ENCODE results near the gene DNAI1.
A peak's percentile ranks its signal among the peaks of the same experiment; 100 is the strongest.
"Not testable (repeated sequence)": the region's sequence is repeated elsewhere in the genome, so short reads cannot be mapped to it uniquely, and the experiment has no call there.

Gene DNAI1

DNA sequence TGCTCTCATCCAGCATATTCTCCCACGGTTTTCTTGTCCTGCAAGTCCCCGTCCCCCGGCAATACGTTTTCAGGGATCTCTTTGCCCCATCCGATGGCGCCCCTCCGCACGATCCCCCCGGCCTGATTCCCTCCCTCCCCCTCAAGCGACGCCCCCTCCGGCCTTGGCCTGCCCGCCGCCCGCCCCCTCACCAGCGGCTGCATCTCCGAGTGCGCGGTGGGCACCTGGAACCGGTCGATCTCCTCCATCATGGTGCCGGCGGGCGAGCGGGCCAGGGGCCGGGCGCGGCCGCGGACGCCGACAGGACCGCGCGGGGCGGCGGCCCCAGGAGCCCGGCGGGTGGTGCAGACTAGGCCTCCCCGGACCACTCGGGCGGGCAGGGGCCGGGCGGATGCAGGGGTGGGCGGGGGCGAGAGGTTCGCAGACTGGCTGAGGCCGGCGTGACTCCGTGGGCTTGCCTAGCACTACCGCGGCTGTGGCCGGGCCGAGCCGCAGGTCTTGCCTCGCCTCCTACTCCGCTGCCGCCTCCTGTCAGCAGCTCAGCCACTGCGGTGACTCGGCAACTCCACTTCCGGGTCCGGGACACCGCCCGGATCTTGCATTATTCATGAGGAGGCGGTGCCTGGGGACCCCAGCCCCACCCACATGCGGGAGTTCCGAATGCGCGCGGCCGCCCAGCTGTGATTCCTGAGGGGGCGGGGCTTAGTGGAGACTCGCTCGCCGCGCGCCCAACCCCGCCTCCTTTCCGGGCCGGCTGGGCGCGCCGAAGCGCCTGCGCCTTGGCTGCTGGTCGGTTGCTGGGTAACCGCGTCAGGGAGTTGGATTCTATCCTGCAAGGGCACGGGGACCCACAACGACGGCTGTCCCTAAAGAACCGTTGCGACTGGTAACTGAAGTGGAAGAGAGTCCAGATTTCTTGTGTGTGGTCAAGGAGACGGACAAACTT is at the start of gene DNAI1, which contains the start of gene FAM219A:
TSS of gene DNAI1 (plus strand) at position 793 of the 946 bp plus-strand sequence. CDS start 201 bp downstream, outside the sequence.
TSS of gene FAM219A (minus strand) at position 558 of the 946 bp plus-strand sequence. CDS start at position 251, 307 bp downstream.
- DNase-seq = peak; percentile 91 to 95

GRCh38 chr9:34409154-34409553 is 49.5 kb upstream of the DNAI1 start:
- no peak for DNase-seq

DNA sequence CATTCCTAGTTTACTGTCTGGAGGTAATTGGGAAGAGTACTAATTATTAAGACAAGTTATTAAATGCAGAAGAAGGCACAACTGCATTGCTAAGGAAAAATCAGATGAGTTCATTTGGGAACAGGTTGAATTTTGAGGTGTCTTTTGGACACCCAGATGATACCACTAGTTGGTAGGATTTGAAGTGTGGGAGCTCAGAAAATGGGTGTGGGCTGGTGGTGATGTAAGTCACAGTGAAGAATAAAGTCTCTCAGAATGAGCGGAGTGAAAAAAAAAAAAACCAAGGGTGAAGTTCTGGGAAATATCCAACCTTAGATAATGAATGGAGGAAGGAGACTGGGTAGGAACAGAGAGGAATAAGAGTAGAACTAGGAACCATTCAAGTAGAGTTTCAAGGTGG is 46.3 kb upstream of the DNAI1 start:
- DNase-seq = no peak

DNA sequence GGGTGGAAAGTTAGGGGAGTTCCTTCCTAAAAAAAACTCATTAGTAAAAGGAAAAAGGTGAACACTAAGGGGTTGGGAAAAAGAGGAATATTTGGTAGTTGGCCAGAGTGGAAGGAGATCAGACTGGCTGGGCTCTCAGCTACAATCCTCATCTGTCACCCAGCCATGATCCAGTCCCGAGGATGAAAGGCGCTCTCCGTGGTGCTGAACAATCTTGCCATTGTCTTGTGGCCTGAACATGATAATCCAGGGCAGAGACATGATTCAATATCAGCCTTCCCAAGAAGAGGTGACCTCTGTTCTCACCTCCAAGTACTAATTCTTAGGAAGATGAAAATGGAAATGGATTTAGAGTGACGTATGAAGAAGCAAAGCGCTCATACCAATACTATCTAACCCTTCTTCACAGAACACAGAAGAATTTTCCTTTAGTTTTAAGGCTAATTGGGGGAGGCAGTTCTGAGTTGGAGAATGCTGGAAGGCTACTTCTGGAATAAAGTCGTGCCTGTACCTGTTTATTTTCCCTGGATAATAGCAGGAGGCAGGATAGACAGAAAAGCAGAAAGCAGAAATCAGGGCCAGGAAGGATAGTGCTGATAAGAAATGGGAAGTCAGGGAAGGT is 45.3 kb upstream of the DNAI1 start:
- no peak for DNase-seq

DNA sequence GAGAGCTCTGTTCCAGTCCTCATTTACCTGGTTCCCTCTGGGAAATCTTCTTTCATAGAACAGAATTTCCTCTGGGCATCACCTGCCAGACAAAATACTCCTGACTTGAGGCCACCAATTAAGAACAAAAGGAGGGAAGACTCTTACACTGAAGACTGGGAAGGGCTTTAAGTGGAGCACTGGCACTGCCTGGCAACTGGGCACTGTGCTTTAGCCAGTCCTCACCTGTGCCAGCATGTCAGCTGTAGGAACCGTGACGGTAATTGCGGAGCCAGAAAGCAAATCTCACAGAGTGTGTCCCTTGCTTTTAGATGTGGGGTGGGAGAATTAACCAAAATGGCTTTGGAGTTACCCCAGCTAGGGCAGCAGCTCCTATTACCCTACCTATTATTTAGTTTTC is 40.9 kb upstream of the DNAI1 start:
- DNase-seq = no peak

- no peak for DNase-seq
Observed at GRCh38 chr9:34419716-34420504, 38.7 kb upstream of the DNAI1 start.

GRCh38 chr9:34426347-34427074 is 32.1 kb upstream of the DNAI1 start:
- DNase-seq = no peak

- DNase-seq = no peak
Observed at GRCh38 chr9:34428325-34428958, 30.2 kb upstream of the DNAI1 start.

- DNase-seq = no peak
Observed at GRCh38 chr9:34430843-34431437, 27.7 kb upstream of the DNAI1 start.

DNA sequence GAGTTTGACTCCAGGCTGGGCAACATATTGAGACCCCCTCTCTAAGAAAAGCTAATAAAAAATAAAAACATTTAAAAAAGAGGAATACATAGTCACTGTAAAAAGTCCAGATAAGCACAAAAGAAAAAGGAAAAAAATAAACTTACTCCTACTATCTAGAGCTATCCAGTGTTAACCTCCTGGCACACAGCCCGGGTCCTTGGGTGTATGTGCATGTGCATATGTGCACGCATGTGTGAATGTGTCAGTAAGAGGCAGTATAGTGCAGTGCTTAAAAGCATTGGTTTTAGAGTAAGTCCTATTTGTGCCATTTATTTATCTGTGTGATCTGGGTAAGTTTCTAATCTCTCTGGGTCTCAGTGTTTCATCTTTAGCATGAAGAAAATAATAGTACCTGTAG is 26.9 kb upstream of the DNAI1 start:
- no peak for DNase-seq

DNA sequence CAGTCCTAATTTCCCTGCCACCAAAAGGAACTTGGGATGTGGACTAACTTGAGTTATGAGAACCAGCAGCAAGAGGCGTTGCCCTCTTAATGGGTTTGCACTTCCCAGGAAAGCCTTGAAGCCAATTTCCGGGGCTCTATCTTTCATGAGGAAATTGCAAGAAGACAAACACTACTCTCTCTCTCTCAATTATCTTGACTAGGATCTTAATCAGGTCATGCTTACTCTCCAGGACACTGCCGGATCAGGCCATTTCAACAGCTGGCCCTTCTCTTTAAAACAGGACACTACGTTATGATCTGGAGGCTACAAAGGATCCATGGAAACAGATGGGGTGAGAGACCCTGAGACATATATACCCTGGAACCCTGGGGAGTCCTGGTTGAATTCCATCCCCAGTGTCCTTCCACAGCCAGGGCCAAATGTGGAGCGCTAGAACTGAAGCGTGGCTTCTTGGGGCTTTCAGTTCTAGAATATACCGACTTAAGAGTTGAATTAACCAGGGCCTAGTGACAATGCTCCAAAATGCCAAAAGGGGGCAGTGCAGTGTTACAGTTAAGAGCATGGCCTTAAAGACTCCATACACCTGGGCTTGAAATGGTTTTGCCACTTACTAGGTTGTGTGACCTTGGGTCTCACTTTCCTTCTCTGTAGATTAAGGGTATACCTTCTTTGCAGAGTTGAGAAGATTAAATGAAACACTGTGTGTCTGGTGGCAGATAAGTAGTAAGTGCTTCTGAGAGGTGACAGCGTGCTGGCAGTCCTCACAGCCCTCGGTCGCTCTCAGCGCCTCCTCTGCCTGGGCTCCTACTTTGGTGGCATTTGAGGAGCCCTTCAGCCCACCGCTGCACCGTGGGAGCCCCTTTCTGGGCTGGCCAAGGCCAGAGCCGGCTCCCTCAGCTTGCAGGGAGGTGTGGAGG is 21.3 kb upstream of the DNAI1 start:
- peak in 1 of 2 donors; percentile 66 for DNase-seq

DNA sequence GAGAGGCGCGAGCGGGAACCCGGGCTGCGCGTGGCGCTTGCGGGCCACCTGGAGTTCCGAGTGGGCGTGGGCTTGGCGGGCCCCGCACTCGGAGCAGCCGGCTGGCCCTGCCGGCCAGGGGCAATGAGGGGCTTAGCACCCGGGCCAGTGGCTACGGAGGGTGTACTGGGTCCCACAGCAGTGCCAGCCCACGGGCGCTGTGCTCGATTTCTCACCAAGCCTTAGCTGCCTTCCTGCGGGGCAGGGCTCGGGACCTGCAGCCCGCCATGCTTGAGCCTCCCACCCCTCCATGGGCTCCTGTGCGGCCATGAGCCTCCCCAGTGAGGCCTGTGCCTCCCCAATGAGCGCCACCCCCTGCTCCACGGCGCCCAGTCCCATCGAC is 20.7 kb upstream of the DNAI1 start:
- not testable (repeated sequence) for DNase-seq

- not testable (repeated sequence) for DNase-seq
Observed at GRCh38 chr9:34438465-34438864, 20.1 kb upstream of the DNAI1 start.

- DNase-seq = no peak
Observed at GRCh38 chr9:34440017-34440416, 18.6 kb upstream of the DNAI1 start.

DNA sequence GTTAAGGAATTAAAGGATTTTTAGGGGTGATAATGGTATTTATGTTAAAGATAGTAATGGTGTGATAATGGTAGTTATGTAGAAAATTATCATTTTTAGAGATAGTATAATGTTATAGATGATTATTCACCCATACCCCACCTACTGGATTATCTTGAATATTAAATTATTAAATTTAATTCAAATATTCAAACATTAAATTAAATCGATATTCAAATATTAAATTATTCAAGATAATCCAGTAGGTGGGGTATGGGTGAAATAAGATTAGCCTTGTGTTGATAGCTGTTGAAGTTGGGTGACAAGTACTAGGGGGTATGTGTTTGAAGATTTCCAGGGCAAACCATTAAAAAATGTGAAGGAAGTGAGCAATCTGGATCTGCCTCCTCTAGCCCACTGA is 15.8 kb upstream of the DNAI1 start:
- DNase-seq = no peak

GRCh38 chr9:34443533-34443932 is 15.1 kb upstream of the DNAI1 start:
- no peak for DNase-seq

DNA sequence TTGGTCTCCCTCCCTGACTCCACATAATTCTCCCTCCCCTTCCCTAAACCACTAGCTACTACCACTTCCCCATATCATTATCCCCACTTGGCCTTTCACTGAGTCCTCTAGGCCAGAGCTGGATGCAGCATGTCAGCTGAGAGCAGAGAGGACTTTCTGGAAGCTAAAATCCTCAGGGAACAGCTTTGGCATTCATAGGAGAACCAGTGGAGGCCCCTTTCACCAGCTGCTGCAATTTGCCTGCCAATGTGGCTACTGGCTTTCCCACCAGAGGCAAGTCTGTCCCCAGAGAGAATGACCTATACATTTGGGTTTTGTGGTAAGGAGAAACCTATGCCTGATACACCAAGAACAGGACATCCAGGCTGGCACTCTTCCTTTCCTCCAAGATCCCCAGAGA is 14.6 kb upstream of the DNAI1 start:
- DNase-seq = no peak

DNA sequence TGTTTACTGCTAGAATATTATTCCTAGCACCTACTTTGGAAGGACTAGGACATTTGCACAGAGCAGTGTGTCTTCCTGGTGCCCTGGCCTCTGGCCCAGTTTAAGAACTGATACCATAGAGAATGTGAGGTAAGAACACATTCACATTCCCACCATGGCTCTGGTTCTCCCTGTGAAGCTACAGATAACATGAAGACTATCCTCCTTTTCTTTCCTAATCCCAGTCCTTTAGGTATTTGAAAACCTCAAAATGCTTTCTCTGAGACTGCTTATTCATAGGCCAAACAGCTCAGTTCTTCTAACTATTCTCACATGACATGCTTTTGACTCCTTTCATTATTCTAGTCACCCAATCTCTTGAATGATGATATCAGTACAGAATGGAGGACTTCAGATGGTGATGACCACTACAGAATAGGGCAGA is 12.1 kb upstream of the DNAI1 start:
- no peak for DNase-seq

- no peak for DNase-seq
Observed at GRCh38 chr9:34446951-34447350, 11.7 kb upstream of the DNAI1 start.

GRCh38 chr9:34450644-34451043 is 8.0 kb upstream of the DNAI1 start:
- no peak for DNase-seq
